A673 (cell line): ENCODE results near the gene SLX9.

Experiments used
- EZH2 ChIP-seq: fragments of 200-600 bp; sonication (generic); IDR thresholded peaks from 2 replicates; pipeline ENCODE4 v1.6.1; 2017; ENCODE audit warnings: borderline replicate concordance, low read depth, mild to moderate bottlenecking, mixed read lengths, antibody characterized with exemption, low read length; ENCODE audit not compliant: poor library complexity, severe bottlenecking
- TF ChIP-seq, protein P1 (sequence below): fragments of 300-800, 200-600 bp; sonication (generic); conservative IDR thresholded peaks from 2 replicates; pipeline ENCODE4 v1.5.1; 2017; ENCODE audit warnings: low read depth, mild to moderate bottlenecking, antibody characterized with exemption, low read length, moderate library complexity, mixed read lengths

DNA sequence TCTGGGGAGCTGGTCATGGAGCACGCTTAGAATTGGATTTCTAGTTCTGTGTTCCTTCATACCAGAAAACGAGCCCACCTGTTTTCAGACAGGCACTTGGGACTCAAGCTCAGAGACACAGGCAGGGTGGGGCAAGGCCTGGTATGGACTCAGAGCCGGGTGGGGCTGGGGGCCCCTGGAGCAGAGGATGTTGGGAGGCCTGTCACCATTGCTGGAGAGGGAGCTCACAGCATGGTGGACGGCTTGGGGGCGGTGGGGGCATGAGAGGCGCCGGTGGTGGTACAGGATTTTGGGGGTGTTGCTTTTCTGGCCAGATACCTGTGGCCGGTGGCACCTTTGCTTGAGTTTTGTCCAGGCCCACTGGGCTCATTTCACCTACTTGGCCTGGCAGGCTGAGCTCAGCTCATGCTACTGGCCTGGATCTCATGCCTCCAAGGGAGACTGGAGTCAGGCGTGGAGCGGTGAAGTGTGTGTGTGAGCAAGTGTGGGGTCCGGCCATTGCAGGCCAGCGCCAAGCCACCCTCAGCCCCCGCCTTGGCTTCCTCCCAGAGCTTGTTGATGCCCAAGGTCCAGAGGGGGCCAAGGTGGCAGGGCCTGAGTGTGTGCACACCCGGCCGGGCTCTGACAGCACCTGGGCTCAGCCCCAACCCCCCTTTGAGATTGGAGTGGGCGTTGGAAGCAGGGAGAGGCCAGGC lies 8.7 kb downstream of the SLX9 start:
- TF ChIP-seq, protein P1, sequence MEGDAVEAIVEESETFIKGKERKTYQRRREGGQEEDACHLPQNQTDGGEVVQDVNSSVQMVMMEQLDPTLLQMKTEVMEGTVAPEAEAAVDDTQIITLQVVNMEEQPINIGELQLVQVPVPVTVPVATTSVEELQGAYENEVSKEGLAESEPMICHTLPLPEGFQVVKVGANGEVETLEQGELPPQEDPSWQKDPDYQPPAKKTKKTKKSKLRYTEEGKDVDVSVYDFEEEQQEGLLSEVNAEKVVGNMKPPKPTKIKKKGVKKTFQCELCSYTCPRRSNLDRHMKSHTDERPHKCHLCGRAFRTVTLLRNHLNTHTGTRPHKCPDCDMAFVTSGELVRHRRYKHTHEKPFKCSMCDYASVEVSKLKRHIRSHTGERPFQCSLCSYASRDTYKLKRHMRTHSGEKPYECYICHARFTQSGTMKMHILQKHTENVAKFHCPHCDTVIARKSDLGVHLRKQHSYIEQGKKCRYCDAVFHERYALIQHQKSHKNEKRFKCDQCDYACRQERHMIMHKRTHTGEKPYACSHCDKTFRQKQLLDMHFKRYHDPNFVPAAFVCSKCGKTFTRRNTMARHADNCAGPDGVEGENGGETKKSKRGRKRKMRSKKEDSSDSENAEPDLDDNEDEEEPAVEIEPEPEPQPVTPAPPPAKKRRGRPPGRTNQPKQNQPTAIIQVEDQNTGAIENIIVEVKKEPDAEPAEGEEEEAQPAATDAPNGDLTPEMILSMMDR: no peak
- no peak for TF ChIP-seq EZH2
